ENCODE data around the gene QKI.

- TF ChIP-seq RAD21 (IDR thresholded peaks at IDR 0.05; ENCODE audit: low read depth) (no peak), TCF12 (IDR thresholded peaks at IDR 0.05; ENCODE audit: low read depth) (no peak), CEBPB (IDR thresholded peaks at IDR 0.05) (no peak), EP300 (IDR thresholded peaks at IDR 0.05; ENCODE audit: borderline replicate concordance) (no peak), TAF1 (IDR thresholded peaks at IDR 0.05; ENCODE audit: low read depth) (no peak), YY1 (IDR thresholded peaks at IDR 0.05; ENCODE audit: low read depth) (no peak), NFIC (IDR thresholded peaks at IDR 0.05) (no peak), EGR1 (IDR thresholded peaks at IDR 0.05) (no peak), REST (IDR thresholded peaks at IDR 0.05; ENCODE audit: low read depth) (no peak), TEAD4 (IDR thresholded peaks at IDR 0.05) (no peak), ZBTB7A (IDR thresholded peaks at IDR 0.05; ENCODE audit: low read depth) (no peak), CREB1 (IDR thresholded peaks at IDR 0.05; ENCODE audit: low read depth) (no peak)
- TF ChIP-seq, protein P1, sequence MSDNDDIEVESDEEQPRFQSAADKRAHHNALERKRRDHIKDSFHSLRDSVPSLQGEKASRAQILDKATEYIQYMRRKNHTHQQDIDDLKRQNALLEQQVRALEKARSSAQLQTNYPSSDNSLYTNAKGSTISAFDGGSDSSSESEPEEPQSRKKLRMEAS (IDR thresholded peaks at IDR 0.05), result no peak
- TF ChIP-seq, protein P2, sequence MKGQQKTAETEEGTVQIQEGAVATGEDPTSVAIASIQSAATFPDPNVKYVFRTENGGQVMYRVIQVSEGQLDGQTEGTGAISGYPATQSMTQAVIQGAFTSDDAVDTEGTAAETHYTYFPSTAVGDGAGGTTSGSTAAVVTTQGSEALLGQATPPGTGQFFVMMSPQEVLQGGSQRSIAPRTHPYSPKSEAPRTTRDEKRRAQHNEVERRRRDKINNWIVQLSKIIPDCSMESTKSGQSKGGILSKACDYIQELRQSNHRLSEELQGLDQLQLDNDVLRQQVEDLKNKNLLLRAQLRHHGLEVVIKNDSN (IDR thresholded peaks at IDR 0.05), result no peak
Measured at GRCh38 chr6:163418311-163419029, 4.0 kb downstream of the QKI start.
